Effector CD4-positive, alpha-beta T cell (primary cell): ENCODE measurements around the gene TBC1D8B.

Source experiments
- DNase-seq: peaks from one replicate; pipeline ENCODE4 v3.0.0-alpha.2; 2020

Gene TBC1D8B

DNA sequence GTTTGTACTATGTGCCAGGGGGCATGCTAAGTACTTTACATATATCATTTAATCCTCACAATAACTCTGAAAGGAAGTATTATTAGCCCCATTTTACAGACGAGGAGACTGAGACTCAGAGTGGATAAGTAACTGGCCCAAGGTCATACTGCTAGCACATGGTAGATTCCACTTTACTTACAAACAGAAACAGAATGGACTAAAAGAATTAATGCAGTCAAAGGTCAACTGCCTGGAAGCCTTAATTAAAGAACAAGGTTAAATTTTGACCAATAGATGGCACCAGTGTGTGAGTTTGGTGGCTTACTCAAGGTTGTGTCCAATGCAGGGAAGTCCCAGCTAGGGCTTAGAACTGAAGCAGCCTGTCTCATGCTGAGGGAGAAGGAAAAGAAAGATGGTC, 96.0 kb downstream of the TBC1D8B start:
- DNase-seq, result no peak

DNA sequence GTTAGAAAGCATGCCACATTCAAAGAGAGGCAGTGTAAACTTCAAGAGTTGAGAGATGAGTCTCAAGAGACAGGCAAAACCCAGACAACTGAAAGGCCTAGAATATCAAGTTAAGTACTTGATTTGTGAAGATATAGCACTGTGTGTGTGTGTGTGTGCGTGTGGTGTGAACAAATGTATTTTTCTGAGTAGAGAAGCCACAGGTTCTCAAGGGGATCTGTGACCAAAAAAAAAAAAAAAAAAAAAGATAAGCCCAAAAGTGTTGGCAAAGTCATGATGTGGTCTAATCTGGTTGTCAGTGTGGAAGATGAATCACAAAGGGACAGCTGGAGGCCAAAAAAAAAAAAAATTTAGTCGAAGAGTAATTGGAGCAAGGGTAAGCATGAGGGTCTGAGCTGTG, 96.8 kb downstream of the TBC1D8B start:
- DNase-seq, result no peak

DNA sequence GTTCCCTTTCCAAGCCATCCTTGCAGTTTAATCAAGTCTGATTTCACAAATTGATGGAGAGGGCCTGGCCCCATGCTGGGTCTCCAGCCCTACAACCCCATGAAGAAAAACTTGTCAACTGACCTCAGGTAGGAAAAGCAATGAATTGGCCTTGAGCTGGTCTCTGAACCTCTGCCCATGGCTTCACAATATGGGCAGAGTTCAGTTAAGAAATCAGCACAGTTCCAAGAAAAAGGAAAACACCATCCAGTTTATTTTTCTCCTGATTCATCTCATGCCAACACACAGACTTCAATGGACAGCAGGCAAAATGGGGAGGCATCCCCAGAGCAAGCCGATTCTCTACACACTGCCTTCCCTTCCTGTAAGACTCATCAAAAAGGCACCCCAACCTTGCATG, 97.4 kb downstream of the TBC1D8B start:
- no peak for DNase-seq

DNA sequence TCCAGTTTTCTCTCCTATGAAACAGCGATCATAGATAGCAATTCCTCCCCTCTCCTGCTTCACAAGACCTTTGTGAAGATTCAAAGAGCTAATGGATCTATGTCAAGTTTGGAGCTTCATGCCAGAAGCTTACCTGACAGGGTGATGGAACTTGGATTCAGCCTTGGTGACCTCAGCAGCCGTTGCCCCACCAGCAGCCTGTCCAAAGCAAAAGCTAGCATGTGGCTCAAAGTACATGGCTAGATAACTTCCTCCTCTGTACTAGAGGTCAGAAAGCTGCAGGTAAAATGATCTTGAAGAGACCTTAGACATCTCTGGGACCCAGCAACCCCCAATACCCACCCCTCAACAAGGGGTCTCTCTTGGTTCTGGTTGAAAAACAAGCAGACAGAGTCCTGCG, 98.9 kb downstream of the TBC1D8B start:
- DNase-seq, result no peak

DNA sequence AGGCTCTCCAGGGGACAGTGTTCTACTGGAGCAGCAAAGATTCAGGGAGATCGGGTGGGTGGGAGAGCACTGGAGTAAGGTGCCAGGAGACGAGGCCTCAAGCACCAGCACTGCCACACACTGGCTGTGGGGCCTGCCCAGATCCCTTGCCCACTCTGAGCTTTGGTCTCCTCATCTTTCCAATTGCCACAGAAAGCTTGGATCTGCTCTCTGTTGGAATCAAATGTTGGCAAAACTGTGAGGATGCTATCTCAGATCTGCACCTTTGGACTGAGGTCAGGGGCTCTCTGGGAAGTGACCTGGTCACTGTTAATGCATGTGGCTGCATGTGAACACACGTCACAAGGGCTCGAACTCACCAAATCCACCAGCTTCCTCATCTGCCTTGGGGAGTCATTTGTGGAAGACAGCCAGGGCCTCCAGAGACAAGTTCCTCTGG, 99.3 kb downstream of the TBC1D8B start:
- no peak for DNase-seq

DNA sequence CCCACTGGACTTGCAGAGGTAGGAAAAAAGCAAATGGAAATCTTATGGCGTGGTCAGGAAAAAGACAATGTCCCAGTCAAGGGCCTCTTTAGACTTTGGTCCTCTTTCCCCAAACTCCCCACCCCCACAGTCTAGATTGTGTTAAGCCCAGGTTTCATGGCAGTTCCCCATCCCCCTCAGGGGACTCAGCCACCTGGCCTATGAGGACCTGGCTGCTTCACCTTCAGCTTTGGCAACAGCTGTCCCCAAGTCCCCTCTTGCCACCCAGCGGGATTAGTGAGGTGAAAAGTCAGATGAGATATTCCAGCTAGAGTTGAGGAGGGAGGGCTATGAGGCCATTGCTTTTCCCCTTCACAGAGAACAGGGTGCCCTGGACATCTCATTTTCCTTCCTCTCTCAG, 100.2 kb downstream of the TBC1D8B start:
- DNase-seq, result no peak

DNA sequence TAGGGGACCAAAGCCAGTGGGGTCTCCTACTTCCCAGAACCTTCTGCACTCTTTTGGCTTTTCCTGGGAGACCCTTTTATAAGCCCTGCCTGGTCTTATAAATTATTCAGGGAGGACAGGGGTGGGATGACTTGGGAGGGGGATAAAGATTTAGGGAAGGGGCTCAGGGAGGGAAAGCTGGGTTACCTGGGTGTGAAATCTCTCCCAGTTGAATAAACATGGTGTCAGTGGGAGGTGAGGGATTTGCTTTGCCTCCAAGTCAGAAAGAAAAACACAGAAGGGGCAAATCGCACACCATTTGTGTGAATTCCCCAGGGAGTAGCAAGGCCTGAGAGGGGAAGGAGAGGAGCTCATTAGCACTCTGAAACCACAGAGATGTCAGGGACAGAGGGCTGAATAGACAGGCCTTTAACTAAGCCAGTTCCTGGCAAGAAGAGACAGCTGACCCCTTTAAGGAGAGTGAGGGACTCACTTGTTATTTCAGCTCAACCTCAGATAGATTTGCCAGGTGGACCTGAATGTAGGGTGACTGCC, 100.9 kb downstream of the TBC1D8B start, which contains the start of gene RIPPLY1:
RIPPLY1 (minus strand) TSS at position 51 of the 534 bp plus-strand sequence. CDS start 54 bp downstream, outside the sequence.
- DNase-seq, result no peak

DNA sequence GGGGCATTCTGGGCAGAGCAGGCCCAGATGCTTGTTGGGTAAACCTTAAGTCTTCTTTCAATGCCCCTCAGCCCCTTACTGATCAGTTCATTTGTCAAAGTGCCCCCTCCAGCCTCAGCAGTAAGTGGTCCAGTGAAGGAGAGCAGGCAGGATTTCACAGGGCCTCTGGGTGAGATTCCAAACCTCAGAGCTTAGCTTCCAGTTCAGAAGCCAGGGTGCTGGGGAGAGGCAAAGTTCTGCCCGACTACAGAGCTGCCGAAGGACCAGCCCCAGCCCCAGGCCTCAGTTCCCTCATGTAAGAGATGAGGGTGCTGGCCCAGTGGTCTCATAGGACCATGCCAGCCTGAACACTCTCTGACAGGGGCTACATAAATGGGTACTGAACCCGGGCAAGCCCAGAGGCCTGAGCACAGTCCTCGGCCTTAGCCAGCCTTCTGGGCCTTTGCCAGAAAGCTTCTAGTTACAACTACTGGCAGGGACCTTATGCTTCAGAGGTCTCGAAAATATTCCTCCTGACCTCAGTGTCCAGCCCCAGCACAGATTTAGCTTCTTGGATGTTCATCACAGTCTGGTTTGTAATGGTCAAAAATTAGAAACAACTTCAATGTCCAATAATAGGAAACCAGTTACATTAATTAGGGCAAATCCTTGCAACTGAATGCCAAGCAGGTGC, 101.5 kb downstream of the TBC1D8B start:
- DNase-seq, result no peak

DNA sequence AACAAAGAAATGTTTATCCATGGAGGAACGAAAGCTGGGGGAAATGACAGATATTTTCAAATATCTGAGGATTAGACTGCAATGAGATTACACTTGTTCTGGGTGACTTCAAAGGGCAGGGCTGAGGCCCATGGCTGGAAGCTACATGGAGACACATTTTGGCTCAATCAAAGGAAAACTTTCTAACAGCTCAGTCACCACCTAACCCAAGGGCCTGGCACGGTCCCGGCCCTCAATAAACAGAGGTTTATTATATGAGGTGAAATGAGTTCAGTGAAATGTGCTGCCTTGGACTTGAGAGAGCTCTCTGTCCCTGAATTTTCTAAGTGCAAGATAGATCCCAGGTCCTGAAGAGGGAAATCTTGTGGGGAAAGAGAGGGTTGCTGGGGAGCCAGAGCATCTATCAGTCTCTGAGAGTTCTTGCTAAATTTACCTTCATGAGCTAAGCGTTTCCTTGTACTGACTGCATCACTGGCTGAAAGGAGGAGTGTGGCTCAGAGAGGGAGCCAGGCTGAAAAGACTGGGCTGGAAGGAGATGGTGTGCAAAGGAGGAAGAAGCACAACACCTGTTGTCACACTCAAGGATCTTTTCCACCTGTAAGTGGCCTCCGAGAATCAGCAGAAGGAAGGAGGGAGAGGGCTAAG, 102.7 kb downstream of the TBC1D8B start:
- no peak for DNase-seq

DNA sequence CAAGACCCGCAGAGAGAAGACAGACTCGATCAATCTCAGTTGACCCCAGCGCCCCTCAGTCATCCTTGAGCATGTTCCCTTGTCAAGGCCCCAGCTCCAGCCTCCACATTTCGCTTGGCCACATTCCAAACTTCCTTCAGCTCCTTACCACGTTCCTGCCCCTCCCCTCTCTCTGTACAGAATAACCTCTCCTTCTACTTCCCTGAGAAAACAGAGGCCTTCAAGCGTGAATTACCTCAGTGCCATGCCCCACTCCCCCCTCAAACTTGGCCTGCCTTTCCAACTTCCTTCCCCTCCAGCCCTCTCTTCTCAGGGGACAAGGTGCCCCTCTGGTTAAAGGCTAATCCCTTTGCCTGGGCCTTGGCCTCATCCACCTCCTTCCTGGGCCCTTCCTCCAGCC, 103.9 kb downstream of the TBC1D8B start:
- DNase-seq, result no peak

DNA sequence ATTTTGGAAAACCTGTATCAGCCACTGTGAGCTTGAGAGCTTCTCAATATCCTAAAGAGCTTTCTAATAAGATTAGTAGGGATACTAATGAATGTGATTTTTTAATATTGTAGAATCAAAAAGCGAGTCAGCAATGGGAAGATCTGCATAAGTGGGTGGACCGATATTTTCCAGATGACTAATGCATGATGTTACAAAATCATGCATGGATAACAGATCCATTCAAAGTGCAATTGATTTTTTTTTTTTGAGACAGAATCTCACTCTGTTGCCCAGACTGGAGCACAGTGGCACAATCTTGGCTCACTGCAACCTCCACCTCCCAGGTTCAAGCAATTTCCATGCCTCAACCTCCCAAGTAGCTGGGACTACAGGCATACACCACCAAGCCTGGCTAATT, 110.4 kb downstream of the TBC1D8B start:
- no peak for DNase-seq

DNA sequence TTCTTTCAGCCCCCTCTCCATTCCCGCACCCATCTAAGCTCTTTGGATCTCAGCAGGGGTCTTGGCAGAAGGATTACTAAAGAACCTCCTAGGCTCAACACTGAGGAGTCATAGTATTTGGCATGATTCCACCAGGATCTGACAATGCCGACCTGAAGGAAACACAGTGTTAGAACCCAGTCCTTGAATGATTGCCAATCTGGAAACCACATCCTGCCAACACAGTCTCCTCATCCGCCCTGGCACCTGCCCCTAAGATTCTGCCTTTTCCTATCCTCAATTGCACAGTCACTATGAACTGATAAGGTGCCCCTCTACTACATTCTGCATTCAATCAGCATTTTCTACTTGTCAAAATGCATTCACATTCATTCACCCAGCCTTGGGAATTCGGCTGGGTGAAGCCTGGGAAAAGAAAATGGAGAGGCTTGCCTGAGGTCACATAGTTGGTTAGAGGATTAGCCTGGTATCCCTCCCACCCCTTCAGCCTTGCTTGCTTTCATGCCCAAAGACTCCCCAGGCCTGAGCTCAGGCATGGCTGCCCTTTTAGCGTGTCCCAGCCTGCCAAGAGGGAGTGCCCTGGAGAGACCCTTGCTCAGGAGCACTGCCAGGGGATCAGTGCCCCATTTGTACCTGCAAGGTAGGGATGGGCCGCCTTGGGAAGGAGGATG, 115.5 kb downstream of the TBC1D8B start:
- no peak for DNase-seq

DNA sequence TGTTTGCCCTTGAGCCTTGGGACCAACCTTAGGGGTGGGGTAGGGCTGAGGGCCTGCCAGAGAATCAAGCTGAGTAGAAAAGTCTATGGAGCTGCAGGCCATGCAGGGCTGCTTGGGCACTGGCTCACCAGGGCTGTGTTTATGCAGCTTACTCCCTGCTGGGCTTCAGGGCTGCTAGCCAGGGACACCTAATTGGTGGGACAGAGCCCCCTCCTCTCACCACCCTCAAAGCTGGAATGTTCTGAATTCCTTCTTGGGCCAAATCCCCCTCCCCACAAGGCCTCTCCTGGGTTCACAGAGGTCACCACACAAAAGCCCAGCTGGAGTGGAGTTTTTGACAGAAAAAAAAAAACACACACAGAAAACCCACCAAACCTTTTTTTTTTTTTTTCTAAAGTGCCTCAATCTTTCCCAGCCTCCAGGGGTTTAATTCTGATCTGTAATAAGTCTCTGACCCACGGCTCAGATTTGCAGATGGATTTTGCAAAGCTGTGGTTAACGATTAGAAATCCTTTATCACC, 117.5 kb downstream of the TBC1D8B start, which contains the start of gene CLDN2:
CLDN2 (plus strand) TSS at position 471 of the 521 bp plus-strand sequence. CDS start 7,827 bp downstream, outside the sequence.
- DNase-seq, result no peak

DNA sequence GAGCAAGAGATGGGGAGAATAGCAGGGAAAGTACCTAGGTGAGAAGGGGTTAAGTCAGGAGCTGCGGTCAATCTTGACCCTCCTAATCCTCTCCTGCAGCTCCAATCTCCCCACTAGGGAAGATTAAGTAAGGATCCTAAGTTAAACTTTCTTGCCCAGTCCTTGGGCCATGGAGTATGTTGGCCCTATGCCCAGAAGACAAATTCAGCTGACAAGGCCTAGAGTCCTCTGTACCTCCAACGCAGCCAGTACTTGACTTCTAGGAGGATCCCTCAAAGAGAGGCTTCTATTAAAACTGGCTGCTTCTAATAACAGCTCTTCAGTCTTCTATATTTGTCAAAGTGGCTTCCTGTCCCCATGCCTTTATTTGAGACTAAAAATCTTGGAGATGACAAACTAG, 119.2 kb downstream of the TBC1D8B start:
- no peak for DNase-seq
